ENCODE measurements around the gene DCAF17. TPM values are rescaled to one million over a fixed set of nuclear protein-coding genes. Genes with fewer than 3 reads are reported as not detected.
A peak's percentile ranks its signal among the peaks of the same experiment; 100 is the strongest.
"Not testable (repeated sequence)": the region's sequence is repeated elsewhere in the genome, so short reads cannot be mapped to it uniquely, and the experiment has no call there.

Gene DCAF17
- total RNA-seq, 1 experiment from 2014 or later: 24.7 TPM

DNA sequence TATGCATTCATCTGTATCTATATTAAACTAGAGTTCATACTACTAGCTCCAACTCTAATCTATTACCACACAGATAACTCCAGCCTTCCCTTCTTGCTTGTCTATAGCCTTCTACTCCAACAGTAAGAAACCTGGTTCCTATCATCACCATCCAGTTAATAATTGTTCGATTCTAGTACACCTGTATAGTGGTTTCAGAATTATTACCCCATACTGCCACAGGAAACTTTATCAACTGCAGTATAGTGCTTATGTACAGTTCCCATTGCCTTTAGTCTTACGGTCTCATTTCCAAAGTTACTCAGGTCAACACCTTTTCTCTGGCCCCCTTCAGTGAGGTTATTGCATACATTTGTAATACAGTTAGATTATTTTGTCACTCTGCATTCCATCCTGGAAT is 14.7 kb upstream of the DCAF17 start:
- no peak overlapping the region for H3K4me3 ChIP-seq
- no peaks in the 10 kb centered on the region for H3K27me3 ChIP-seq
- DNase-seq: no peak
- H3K36me3 ChIP-seq: no peaks in the 10 kb centered on the region; the same call in 1 of the 2 replicates
- H3K27ac ChIP-seq: no peak overlapping the region
- H3K9me3 ChIP-seq (replicated peaks): peaks cover 10% of the 10 kb centered on the region
- H3K4me1 ChIP-seq: no peaks in the 10 kb centered on the region

DNA sequence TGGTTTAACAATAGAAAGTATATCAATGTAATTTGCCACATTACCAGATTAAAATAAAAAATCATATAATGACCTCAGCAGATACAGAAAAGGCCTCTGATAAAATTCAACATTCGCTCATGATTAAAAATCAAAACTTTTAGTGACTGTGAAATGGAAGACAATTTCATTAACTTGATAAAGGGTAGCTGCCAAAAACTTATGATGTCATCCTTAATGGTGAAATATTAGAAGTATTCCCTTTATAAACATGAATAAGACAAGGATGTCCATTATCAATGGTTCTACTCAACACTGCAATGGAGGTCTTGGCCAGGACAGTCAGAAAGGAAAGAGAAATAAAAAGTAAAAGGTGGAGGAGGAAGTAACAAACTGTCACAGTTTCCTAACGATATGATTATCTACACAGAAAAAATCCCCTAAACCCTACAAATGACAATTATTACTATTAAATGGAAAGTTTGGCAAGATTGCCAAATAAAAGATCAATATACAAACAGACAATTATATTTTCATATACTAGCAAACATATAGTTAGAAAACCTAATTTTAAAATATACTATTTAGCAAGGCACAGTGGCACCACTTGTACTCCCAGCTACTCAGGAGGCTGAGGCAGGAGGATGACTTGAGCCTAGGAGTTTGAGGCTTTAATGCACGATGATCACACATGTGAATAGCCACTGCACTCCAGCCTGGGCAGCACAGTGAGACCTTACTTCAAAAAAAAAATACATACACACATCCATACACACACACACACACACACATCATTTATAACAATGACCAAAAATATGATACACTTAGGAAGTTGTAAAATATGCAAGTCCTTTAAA is 13.1 kb upstream of the DCAF17 start:
- Histone ChIP-seq H3K36me3 (no peaks in the 10 kb centered on the region; the same call in 1 of the 2 replicates), H3K27me3 (no peaks in the 10 kb centered on the region), H3K4me3 (no peak overlapping the region), H3K9me3 (replicated peaks) (peaks cover 10% of the 10 kb centered on the region), H3K27ac (no peak overlapping the region), H3K4me1 (no peaks in the 10 kb centered on the region)
- no peak for DNase-seq

DNA sequence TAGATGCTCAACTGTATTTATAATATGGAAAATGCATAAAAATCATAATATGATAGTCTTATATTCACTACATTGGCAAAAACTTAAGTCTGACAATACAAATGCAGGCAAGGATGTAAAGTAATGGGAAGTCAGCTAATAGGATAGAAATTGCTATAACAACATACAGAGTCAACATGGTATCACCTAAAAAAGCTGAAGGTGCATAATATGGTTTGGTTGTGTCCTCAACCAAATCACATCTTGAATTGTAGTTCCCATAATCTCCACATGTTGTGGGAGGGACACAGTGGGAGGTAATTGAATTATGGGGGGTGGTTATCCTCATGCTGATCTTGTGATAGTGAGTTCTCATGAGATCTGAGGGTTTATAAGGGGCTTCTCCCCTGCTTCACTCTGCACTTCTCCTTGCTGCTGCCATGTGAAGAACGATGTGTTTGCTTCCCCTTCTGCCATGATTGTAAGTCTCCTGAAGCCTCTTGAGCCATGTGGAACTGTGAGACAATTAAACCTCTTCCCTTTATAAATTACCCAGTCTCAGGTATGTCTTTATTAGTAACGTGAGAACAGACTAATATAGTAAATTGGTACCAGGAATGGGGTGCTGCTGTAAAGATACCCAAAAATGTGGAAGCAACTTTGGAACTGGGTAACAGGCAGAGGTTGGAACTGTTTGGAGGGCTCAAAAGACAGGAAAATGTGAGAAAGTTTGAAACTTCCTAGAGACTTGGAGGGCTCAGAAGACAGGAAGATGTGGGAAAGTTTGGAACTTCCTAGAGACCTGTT is 11.1 kb upstream of the DCAF17 start:
- H3K36me3 ChIP-seq, H3K4me3 ChIP-seq, H3K27me3 ChIP-seq, H3K4me1 ChIP-seq, DNase-seq, H3K27ac ChIP-seq: not testable (repeated sequence)
- H3K9me3 ChIP-seq (replicated peaks): peaks cover 10% of the 10 kb centered on the region

DNA sequence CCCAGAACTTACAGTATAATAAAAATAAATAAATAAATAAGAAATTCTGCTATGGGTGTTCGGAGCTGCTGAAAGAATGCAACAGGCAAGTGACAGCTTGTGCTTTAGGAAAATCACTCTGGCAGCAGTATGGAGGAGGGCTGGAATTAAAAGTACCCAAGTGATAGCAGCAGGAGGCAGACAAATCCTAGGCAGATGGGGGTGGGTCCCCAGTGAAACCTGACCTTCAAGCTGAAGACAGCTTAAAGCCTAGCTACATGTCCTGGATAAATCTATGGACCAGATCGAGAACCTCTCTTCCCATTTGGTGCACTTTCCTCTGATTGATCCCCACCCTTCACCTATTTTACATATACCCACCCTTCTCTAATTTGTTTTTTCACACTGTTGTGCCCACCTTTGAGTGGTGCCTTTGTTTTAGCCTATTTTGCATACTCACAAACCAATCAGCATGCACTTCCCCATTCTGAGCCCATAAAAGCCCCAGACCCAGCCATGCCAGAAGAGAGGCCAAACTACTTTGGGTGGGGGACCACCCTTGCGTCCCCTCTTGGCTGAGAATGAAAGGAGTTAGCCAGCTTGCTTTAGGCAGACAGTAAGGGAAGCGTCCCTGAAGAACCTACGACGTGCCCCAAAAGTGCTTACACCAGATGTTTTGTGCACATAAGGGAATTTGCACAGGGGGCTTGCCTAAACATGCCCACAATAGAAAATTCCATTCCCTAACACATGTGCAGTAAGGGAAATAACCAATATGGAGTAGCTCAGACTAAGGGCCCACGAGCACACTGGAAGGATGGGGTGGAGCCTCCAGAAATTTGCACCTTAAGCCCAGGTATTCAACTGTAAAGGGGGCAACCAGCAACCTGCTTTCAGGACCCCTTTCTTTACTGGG is 3.3 kb upstream of the DCAF17 start:
- H3K4me1 ChIP-seq: 0 out of 2 replicates have a peak, but pooled peaks cover 7% of the 10 kb centered on the region
- H3K27me3 ChIP-seq: no peaks in the 10 kb centered on the region
- H3K36me3 ChIP-seq: no peaks in the 10 kb centered on the region
- no peak overlapping the region for H3K27ac ChIP-seq
- no peaks in the 10 kb centered on the region for H3K9me3 ChIP-seq (replicated peaks)
- no peak for DNase-seq
- no peak overlapping the region for H3K4me3 ChIP-seq

DNA sequence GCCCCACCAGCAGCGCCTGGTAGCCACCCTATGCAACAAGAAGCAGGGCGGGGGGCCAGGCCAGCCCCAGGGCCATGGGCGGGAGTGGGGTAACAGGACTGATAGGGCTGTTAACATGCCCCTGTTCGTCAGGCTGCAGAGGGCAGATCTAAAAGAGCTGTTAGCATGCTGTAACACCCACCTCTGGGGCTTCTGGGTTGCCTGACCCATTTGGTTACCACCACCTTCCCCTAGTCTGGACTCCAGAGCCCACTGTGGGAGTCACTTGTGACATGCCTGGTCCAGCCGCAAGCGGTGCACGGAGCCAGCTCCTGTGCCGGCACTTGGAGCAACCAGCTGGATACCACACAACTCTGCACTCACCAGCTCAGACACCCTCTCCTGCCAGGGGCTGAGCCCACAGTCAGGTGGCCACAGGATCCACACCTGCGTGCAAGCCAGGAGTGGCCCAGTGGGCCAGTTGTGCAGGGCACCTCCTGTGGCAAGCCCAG is 2.3 kb upstream of the DCAF17 start:
- H3K4me1 ChIP-seq: 0 out of 2 replicates have a peak, but pooled peaks cover 7% of the 10 kb centered on the region
- DNase-seq: no peak
- peaks cover 8% of the 10 kb centered on the region; the same call in 1 of the 2 replicates for H3K36me3 ChIP-seq
- no peaks in the 10 kb centered on the region for H3K9me3 ChIP-seq (replicated peaks)
- H3K27me3 ChIP-seq: no peaks in the 10 kb centered on the region
- H3K27ac ChIP-seq: no peak overlapping the region
- no peak overlapping the region for H3K4me3 ChIP-seq

DNA sequence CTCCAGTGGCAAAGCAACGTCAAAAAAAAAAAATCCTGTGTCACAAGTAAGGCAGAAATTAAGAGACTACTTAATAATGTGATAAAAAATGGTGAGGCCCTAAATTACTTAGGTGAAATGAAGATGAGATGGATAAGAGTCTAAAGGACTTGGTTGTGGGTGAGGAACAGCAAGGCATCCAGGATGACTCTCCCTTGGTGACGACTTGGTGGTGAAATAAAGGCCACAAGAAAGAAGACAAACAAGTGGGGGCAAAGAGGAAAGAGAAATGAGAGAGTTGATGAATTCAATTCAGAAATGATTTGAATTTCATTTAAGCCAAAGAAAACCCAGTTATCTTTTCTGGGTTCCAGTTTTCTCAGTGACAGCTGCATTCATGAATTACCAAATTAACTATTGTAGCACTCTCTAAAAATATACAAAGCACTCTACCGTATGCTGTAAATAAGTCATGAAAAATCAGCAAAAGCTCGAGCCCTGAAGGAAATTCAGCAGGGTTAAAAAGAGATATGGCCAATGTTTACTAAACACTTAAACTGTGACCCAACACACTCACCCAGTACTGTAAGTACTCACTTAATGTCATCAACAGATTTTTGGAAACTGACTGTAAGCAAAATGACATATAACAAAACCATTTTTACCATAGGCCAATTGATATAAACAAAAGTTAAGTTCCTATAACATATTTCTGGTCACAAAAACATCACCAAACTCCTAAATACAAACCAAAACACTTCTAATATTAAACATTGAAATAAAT is 1.6 kb upstream of the DCAF17 start:
- Histone ChIP-seq H3K36me3 (peaks cover 12% of the 10 kb centered on the region), H3K4me1 (0 out of 2 replicates have a peak, but pooled peaks cover 7% of the 10 kb centered on the region), H3K27ac (peak overlapping the region; percentile 89; the same call in 1 of the 2 replicates), H3K27me3 (no peaks in the 10 kb centered on the region), H3K4me3 (peak overlapping the region; percentile 82), H3K9me3 (replicated peaks) (no peaks in the 10 kb centered on the region)
- no peak for DNase-seq

DNA sequence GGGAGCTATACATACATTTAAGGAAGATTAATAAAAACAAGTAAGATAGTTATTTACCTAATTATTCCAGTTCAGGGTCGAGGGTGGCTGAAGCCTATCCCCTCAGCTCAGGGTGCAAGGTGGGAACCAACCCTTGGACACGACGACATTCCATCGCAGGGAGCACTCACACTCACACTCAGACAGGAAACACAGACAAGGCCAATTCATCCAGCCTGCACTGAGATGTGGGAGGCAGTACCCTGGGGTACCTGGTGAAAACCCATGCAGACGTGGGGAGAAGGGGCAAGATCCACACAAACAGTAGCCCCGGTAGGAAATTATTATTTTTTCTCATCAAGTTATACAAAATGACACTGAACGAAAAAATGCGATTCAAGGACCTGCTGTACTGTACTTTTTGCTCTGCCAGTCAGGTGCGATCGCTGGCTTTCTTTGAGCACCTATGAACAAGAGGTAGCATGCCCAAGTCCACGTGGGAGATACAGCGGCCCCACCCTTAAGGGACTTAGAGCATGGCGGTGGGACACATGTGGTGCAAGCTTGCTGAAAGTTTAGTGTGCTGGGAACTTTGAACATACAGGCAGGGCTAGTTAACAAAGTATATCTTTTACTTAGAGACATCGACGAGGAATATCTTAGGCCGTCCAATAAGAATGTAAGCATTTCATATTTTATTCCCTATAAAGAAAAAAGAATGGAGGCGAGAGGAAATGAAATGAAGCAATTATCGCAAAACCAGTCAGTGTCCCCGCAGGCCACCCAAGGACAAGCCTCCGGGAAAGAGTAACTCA is 860 bp upstream of the DCAF17 start:
- Histone ChIP-seq H3K27me3 (no peaks in the 10 kb centered on the region), H3K4me1 (0 out of 2 replicates have a peak, but pooled peaks cover 7% of the 10 kb centered on the region), H3K4me3 (peak overlapping the region; percentile 82), H3K36me3 (peaks cover 14% of the 10 kb centered on the region), H3K9me3 (replicated peaks) (no peaks in the 10 kb centered on the region), H3K27ac (peak overlapping the region; percentile 89)
- peak; percentile 49 to 63 for DNase-seq

DNA sequence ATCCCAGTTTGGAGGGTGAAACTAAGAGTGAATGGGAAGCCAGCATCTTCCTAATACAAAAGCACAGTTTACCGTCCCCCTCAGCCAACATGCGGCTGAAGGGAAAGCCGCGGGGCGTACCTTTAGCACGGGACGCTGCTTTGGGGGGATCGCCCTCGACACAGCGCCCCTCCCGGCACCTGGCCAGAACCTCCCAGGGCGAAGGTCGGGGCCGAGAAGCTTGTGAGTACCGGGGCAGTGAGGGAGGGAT is 338 bp upstream of the DCAF17 start, which contains the start of gene METTL8:
TSS of gene METTL8 (minus strand) at position 228 of the 250 bp plus-strand sequence. CDS start 41,805 bp downstream, outside the sequence.
- peak within 1 kb of the TSS; percentile 89 for H3K27ac ChIP-seq
- H3K4me1 ChIP-seq: 0 out of 2 replicates have a peak, but pooled peaks cover 7% of the 10 kb centered on the region
- peak within 1 kb of the TSS; percentile 82 for H3K4me3 ChIP-seq
- no peaks in the 10 kb centered on the region for H3K27me3 ChIP-seq
- H3K9me3 ChIP-seq (replicated peaks): no peaks in the 10 kb centered on the region
- H3K36me3 ChIP-seq: peaks cover 17% of the 10 kb centered on the region
- no peak for DNase-seq

DNA sequence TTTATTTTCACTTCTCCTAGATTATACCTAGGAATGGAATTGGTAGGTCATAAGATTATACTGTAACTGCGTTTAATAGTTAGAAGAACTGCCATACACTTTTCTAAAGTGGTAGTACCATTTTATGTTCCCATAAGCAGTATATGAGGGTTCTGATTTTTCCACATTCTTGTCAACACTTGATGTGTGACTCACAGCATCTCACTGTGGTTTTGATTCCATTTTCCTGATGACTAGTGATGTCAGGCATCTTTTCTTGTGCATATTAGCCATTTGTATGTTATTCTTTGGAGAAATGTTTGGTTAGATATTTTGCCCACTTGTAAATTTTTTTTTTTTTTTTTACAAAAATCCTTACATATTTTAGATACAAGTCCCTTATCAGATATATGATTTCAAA is 2.3 kb downstream of the DCAF17 start:
- no peak overlapping the region for H3K4me3 ChIP-seq
- H3K36me3 ChIP-seq: peaks cover 22% of the 10 kb centered on the region
- no peak overlapping the region for H3K27ac ChIP-seq
- no peaks in the 10 kb centered on the region for H3K9me3 ChIP-seq (replicated peaks)
- DNase-seq: no peak
- 0 out of 2 replicates have a peak, but pooled peaks cover 7% of the 10 kb centered on the region for H3K4me1 ChIP-seq
- H3K27me3 ChIP-seq: no peaks in the 10 kb centered on the region

DNA sequence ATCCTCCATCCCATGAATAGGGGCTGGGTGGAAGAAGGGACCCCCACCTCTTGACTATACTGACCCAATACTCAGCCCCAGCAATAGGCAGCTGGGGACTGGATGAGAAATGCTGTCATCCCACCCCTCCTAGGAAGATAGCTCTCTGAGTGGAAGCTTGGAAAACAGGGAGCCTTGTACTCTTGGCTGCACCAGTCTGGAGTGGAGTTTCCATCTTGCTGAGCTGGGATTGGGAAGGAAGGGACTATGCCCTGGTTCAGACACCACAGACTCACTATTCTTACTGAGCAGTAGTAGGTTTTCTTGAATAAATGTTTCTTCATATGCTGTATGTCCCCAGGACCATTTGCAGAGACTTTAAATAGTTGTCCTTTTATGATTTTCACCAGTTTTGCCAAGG is 7.4 kb downstream of the DCAF17 start:
- Histone ChIP-seq H3K36me3 (peaks cover 45% of the 10 kb centered on the region), H3K4me1 (no peaks in the 10 kb centered on the region), H3K27me3 (no peaks in the 10 kb centered on the region), H3K9me3 (replicated peaks) (no peaks in the 10 kb centered on the region), H3K27ac (no peak overlapping the region), H3K4me3 (no peak overlapping the region)
- DNase-seq: no peak

DNA sequence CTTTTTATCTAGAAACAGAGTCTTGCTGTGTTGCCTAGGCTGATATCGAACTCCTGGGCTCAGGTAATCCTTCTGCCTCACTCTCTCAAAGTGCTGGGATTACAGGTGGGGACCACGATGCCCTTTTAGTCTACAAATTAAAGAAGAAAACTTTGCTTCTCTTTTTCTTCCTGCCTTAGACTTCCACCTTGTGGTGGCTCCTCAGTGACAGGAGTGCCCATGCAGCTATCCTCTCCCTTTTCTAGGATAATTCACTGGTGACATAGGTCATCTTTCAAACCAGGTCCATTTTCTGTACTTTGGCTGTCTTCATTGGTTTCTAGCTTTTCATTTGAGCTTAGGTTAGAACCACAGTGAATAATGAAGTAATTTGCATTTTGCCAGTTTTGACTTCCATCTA is 13.6 kb downstream of the DCAF17 start:
- DNase-seq: no peak
- Histone ChIP-seq H3K9me3 (replicated peaks) (no peaks in the 10 kb centered on the region), H3K4me3 (no peak overlapping the region), H3K4me1 (no peaks in the 10 kb centered on the region), H3K27ac (no peak overlapping the region), H3K36me3 (peaks cover 43% of the 10 kb centered on the region), H3K27me3 (no peaks in the 10 kb centered on the region)

DNA sequence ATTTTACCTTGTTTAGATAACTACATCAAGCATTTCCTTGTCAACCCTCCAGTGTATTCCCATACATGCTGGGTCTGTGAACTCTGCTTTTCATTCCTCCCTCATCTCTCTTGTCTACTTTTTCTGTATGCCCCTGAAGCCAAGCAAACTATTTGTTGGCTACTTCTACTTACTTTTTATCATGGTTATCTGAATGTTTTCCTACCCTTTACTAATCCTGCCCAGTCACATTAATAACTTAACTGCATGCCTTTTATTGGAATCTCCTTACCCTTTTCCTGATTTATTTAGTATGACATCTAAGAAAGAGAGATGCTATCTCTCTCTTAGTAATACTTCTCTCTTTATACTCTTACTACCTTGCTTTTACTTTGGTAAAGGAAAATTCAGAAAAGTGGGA is 17.0 kb downstream of the DCAF17 start:
- no peaks in the 10 kb centered on the region for H3K9me3 ChIP-seq (replicated peaks)

DNA sequence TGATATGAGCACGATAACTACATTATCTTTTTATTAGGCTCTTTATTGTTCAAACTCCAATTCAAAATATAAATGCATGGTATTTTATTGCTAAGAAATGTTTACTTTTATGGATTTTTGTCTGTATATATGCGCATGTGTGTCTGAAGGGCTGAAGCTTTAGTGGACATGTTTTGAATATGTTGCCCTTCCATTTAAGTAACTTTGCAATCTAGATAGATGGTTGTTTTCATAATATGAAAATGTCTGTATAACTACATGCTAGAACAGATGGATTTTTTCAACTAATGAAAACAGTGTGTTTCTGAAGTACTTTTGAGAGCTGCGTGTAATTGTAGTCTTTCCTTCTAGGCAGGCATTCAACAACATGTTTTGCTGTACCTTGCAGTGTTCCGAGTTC is 18.7 kb downstream of the DCAF17 start:
- DNase-seq: no peak
- H3K4me1 ChIP-seq: no peaks in the 10 kb centered on the region
- H3K27ac ChIP-seq: no peak overlapping the region
- H3K4me3 ChIP-seq: no peak overlapping the region
- H3K9me3 ChIP-seq (replicated peaks): no peaks in the 10 kb centered on the region
- H3K36me3 ChIP-seq: peaks cover 37% of the 10 kb centered on the region
- no peaks in the 10 kb centered on the region for H3K27me3 ChIP-seq

More for the DNA sequence above, 17.0 kb downstream of the DCAF17 start:
- DNase-seq: no peak
- Histone ChIP-seq H3K4me3 (no peak overlapping the region), H3K27ac (no peak overlapping the region), H3K4me1 (no peaks in the 10 kb centered on the region), H3K36me3 (peaks cover 31% of the 10 kb centered on the region), H3K27me3 (no peaks in the 10 kb centered on the region)

All from SJCRH30 (cell line).